GM18519 (cell line): ENCODE measurements around the gene BRI3.

Source experiments
- ATAC-seq: cut with Tn5 transposase; IDR thresholded peaks from one replicate; pipeline ENCODE4 v1.9.1; 2021; ENCODE audit warnings: mild to moderate bottlenecking, moderate library complexity; ENCODE audit not compliant: unreplicated experiment, low FRiP score

The BRI3 gene, protein sequence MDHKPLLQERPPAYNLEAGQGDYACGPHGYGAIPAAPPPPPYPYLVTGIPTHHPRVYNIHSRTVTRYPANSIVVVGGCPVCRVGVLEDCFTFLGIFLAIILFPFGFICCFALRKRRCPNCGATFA

GRCh38 chr7:98280791-98281756 lies at the start of gene BRI3:
BRI3 (plus strand) TSS chr7:98281686; CDS start chr7:98281796, 110 bp downstream.
- peak; percentile 42 for ATAC-seq

DNA sequence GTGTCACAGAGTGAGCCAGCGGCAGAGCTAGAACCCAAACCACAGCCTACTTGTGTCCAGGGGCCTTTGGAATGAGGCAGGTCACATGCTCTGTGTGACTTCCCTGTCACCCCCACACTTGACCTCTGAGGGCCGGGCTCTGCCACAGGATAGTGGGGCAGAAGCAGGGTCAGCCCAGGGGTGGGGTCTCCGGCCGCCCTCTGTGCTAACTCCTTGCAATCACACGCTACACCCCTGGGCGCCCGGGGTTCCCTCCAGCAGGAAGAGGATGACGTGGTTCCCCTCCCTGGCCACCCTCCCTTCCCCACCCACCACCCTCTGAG lies 49.3 kb upstream of the BRI3 start:
- ATAC-seq, result no peak

GRCh38 chr7:98232799-98233198 lies 48.7 kb upstream of the BRI3 start:
- no peak for ATAC-seq

DNA sequence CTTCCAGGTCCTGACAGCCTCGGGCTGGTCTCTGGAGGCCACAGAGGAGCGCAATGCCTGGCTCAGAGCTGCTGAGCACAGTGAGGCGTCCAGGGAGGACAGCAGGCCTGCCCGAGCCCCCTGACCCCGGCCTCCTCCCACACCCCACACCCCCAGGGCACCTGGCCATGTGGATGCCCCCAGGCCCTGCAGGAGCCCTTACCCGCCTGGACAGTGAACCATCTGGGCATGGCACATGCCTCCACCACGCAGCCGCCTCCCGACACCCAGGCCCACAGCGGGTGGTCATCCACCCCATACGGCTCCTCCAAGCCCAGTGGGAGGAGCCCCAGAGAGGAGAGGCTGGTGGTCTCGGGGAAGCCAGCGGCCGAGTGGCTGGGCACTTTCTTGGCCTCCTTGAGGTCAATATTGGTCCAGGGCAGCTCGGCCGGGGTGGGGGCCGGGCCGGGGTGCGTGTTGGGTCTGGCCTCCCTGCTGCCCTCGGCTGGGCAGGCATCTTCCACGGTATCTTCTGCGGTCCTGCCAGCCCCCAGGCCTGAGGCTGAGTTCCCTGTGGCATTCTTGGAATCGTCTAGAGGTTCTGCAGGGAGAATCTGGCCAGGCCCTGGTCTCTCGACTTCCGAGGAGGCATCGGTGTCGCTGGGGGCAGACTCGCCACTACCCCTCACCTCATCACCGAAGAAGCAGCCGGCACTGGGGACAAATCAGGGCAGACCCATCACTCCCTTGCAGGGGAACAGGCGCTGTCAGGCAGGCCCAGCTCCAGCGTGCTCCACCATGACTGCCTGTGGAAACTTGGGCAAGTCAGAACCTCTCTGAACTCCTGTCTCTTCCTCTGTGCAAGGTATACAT lies 48.0 kb upstream of the BRI3 start:
- no peak for ATAC-seq

- ATAC-seq, result no peak
Observed at GRCh38 chr7:98234429-98235147, 46.9 kb upstream of the BRI3 start.

- no peak for ATAC-seq
Observed at GRCh38 chr7:98235901-98236300, 45.6 kb upstream of the BRI3 start.

GRCh38 chr7:98236355-98237185 lies 44.9 kb upstream of the BRI3 start:
- no peak for ATAC-seq

DNA sequence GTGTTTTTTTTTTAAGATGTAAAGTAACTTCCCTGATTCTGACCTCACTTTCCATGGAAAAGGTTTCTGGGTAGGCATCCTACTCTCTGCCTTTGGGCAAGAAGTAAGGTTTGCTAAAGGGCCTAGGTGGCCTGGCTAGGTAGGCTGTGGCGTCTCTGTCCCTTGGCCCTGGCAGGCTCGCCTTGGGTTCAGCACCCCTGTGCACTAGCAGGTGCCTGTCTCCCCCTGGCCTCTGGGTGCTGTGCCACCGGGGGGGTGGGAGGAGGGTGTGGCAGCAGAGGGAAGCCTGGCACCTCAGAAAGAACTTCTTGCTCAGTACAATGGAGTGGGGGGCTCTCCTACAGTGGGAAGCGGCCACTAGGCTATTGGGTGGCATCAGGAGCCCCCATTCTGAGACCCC lies 43.4 kb upstream of the BRI3 start:
- ATAC-seq, result no peak

- no peak for ATAC-seq
Observed at GRCh38 chr7:98238976-98239375, 42.5 kb upstream of the BRI3 start.

DNA sequence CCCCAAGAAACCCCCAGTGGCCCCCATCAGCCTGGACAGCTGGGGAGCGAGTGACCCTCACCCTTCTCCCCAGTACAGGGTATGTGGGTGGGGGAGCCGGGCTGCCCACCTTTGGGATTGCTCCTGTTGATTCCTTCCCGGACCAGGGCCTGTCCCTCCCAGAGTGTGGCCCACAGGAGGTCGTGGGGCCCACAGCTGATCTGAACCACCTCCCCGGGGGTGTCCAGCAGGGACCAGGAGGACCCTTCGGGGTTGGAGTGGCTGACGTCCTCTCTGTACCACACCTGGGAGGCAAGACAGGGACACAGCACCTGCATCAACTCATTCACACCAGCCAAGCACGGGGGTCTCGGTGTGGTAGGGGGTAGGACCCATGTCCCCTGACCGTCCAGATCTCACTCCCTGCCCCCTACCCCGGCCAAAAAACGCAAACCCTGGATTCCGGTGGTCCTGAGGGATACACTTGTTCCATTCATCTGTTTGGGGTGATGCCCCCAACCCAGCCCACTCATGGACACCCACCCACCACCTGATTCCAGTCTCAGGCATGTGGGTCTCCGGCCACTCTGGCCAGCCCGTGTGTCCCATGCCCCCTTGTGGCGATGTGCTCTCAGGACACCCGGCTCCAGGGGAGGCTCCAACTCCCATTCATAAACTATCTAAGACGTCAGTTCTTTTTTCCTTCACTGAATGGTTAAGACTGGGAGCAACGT lies 40.4 kb upstream of the BRI3 start:
- no peak for ATAC-seq

- no peak for ATAC-seq
Observed at GRCh38 chr7:98241674-98242241, 39.7 kb upstream of the BRI3 start.

- ATAC-seq, result no peak
Observed at GRCh38 chr7:98242342-98242741, 39.1 kb upstream of the BRI3 start.

DNA sequence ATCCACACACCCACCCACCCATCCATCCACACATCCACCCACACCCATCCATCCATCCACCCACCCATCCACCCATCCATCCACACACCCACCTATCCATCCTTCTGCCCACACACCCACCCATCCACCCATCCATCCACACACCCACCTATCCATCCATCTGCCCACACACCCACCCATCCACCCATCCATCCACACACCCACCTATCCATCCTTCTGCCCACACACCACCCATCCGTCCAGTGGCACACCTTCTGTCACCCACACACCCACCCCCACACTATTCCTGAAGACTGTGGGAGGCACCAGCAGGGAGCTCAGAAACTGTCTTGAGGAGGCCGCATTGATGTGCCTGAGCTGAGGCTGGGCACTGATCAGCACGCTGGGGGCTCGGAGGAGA lies 38.6 kb upstream of the BRI3 start:
- ATAC-seq, result no peak

GRCh38 chr7:98244871-98245270 lies 36.6 kb upstream of the BRI3 start:
- ATAC-seq, result no peak

DNA sequence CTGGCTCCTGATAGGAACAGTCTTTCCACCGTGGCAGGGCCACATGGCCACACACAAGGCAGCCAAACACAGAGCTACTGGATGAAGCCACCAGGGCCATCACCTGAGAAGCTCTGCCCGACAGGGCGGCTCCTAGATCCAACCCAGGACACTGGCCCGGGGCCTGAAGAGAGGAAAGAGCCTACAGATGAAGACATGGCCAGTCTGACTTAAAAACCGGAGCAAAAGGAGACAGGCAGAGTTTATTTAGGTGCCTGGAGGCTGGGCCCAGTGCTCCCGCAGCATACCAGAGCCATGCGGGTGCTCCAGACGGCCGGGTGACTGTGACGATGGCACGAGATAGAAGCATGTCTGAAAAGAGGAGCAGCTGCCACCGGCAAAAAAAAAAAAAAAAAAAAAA lies 33.3 kb upstream of the BRI3 start:
- ATAC-seq, result no peak

- no peak for ATAC-seq
Observed at GRCh38 chr7:98249106-98249505, 32.4 kb upstream of the BRI3 start.

GRCh38 chr7:98250789-98251188 lies 30.7 kb upstream of the BRI3 start:
- ATAC-seq, result no peak

DNA sequence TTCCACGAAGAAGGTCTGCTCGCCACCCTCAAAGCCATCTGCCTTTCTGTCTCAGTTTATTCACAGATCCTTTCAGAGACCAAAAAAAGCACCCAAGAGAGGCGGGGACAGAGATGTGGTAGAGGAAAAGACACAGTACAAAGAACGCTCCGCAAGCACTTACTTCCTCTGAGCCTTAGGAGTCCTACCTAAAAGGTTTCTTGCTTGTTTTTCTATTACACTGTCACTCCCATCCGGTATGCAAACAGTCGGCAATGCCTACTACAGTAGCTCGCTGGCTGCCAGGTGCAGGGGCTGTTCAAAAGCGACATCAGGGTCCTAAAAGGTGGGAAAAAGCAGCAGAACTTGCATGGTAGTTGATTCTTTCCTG lies 30.3 kb upstream of the BRI3 start:
- ATAC-seq, result peak; percentile 27
